ENCODE measurements around the gene PCDHA12. TPM values are rescaled to one million over a fixed set of nuclear protein-coding genes. Genes with fewer than 3 reads are reported as not detected.
A peak's percentile ranks its signal among the peaks of the same experiment; 100 is the strongest.

PCDHA12 gene
- total and polyA plus RNA-seq, 9 of the 15 experiments (the other 6 are each of a cell fraction or from before 2014, with no cell fraction given): not detected

DNA sequence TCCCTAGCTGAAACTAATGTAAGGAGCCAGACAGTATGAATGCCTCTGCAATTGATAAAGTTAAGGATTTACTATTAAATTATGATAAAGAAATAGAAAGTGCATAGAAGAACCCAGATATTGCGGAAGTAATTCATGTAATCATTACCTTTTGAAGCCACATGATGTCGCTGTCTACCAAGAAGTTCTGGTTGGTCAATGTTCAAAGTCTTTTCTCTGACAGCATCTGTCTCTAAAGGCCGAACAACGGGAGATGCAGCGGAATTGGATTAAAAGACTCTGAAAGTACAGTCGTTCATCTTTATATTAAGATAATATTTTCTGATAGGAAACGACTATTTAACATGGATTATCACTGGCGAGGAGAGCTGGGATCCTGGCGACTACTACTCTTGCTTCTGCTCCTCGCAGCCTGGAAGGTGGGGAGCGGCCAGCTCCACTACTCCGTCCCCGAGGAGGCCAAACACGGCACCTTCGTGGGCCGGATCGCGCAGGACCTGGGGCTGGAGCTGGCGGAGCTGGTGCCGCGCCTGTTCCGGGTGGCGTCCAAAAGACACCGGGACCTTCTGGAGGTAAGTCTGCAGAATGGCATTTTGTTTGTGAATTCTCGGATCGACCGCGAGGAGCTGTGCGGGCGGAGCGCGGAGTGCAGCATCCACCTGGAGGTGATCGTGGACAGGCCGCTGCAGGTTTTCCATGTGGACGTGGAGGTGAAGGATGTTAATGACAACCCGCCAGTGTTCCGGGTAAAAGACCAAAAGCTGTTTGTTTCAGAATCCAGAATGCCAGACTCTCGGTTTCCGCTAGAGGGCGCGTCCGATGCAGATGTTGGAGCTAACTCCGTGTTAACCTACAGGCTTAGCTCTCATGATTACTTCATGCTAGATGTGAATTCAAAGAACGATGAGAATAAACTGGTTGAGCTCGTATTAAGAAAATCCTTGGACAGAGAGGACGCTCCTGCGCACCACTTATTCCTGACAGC lies 33.8 kb upstream of the PCDHA12 start, which contains the start of gene PCDHA8 (continued):
- peak in 1 of 2 experiments; percentile 41; a peak in 2 of 4 replicates for TF ChIP-seq RAD21 (CRISPR knock-in tag; conservative IDR thresholded peaks at IDR 0.05 in 1 of 2, IDR thresholded peaks at IDR 0.05 in 1 of 2)

- Histone ChIP-seq H3K4me2 (ENCODE audit: insufficient read depth, low read length) (no peak overlapping the region), H3K27me3 (ENCODE audit: control insufficient read depth in 2 of 2, insufficient read depth in 2 of 2, low read length in 2 of 2) (no peaks in the 10 kb centered on the region), H3K79me2 (ENCODE audit: control insufficient read depth, insufficient read depth, low read length) (no peaks in the 10 kb centered on the region), H3K27ac (ENCODE audit: extremely low read depth, low read depth, low read length) (no peak overlapping the region), H3K4me3 (no peak overlapping the region), H3K9me1 (ENCODE audit: control insufficient read depth, insufficient read depth, low read length) (no peaks in the 10 kb centered on the region), H3K4me1 (replicated peaks in 1 of 2; ENCODE audit: control insufficient read depth in 2 of 2, insufficient read depth in 2 of 2, low read length in 2 of 2) (peaks cover 0 to 3% of the 10 kb centered on the region in 2 experiments; a peak in 1 of 5 replicates), H2AFZ (ENCODE audit: low read depth, low read length) (no peak overlapping the region), H3K9ac (ENCODE audit: insufficient read depth in 1 of 2, low read depth in 2 of 2, low read length in 2 of 2) (no peak overlapping the region), H3K9me3 (replicated peaks; ENCODE audit: control insufficient read depth, insufficient read depth, low read depth, low read length) (no peaks in the 10 kb centered on the region), H3K36me3 (ENCODE audit: control insufficient read depth, insufficient read depth, low read length) (no peaks in the 10 kb centered on the region), H4K20me1 (replicated peaks; ENCODE audit: control insufficient read depth, insufficient read depth, low read length) (no peaks in the 10 kb centered on the region)
- no peak for TF ChIP-seq TAF1 (IDR thresholded peaks at IDR 0.05; ENCODE audit: control insufficient read depth, extremely low read depth, insufficient read depth, low read length, severe bottlenecking)
- no peak for TF ChIP-seq PHTF2 (CRISPR knock-in tag; IDR thresholded peaks at IDR 0.05)
- no peak for TF ChIP-seq SNIP1 (IDR thresholded peaks at IDR 0.05; ENCODE audit: low read depth)
- TF ChIP-seq MYC (IDR thresholded peaks at IDR 0.05; ENCODE audit: low read depth, low read length): no peak
- no peak for TF ChIP-seq MYC (CRISPR knock-in tag; IDR thresholded peaks at IDR 0.05; ENCODE audit: borderline replicate concordance, low read depth)
- TF ChIP-seq GATAD2A (IDR thresholded peaks at IDR 0.05): no peak
- no TSS peak for BruUV-seq (replicated peaks)
- ChIA-PET CTCF (ENCODE audit: low intra/inter-chr PET ratio) (no interaction called here), POLR2A (no interaction called here)
- ATAC-seq (no peak), FAIRE-seq (no peak), DNase-seq (ENCODE audit: extremely low read depth in 1 of 4, low spot score in 3 of 4) (no peak)
- WGBS (ENCODE audit: insufficient coverage, low coverage, missing lambda C conversion rate): 34% methylated on average over 66 of the region's 87 CpGs
- in situ Hi-C loops (cut with MboI) (no loop called here), intact Hi-C loops (cut with micrococcal nuclease) (no loop called here)
Observed at GRCh38 chr5:140842798-140843733, 32.0 kb upstream of the PCDHA12 start.
